GM18868 (cell line): Measurements from ENCODE around the gene ARHGAP35.
"Not testable (repeated sequence)": the region's sequence is repeated elsewhere in the genome, so short reads cannot be mapped to it uniquely, and the experiment has no call there.

Experiments used
- ATAC-seq: cut with Tn5 transposase; IDR thresholded peaks from one replicate; pipeline ENCODE4 v1.9.1; 2021; ENCODE audit warnings: mild to moderate bottlenecking, moderate library complexity; ENCODE audit not compliant: unreplicated experiment

ARHGAP35 gene

DNA sequence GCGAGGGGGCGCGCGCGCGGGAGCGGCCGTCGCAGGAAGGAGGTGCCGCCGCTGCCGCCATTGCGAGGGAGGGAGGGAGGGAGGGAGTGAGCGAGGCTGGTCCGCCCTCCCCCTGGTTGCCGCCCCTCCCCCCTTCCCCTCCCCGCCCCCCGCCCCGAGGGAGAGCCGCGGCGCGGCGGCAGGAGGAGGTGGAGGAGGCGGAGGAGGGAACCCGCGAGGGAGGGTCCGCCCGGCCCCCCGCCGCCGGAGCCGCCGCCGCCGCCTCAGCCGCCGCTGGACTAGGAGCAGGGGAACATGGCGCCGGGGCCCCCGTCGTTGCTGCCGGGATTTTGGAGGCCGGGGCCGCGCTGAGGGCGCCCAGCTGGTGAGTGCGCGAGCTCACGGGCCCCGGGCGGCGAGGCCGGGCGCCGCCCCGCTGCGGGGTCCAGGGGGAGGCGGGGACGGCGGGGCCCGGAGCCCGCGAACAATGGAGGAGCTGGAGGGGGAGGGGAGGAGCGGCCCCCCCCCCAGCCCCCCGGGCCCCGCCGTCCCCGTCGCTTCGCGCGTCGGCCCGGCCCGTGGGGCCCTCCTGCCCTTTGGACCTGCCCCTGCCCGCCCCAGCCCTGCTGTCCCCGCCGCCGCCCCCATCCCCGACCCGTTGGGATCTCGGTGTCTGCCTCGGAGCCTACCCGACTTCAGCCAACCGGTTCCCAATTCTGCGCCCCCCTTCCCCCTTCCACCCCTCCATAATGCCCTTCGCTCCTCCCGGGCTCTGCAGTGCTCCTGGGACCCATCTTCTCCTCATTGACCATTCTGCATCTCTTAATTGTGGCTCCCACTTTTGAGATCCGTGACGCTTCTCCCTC lies at the start of gene ARHGAP35:
Gene ARHGAP35, plus strand, starts transcription at position 152 of the 845 bp plus-strand sequence. CDS start 57,679 bp downstream, outside the sequence.
- no peak for ATAC-seq

DNA sequence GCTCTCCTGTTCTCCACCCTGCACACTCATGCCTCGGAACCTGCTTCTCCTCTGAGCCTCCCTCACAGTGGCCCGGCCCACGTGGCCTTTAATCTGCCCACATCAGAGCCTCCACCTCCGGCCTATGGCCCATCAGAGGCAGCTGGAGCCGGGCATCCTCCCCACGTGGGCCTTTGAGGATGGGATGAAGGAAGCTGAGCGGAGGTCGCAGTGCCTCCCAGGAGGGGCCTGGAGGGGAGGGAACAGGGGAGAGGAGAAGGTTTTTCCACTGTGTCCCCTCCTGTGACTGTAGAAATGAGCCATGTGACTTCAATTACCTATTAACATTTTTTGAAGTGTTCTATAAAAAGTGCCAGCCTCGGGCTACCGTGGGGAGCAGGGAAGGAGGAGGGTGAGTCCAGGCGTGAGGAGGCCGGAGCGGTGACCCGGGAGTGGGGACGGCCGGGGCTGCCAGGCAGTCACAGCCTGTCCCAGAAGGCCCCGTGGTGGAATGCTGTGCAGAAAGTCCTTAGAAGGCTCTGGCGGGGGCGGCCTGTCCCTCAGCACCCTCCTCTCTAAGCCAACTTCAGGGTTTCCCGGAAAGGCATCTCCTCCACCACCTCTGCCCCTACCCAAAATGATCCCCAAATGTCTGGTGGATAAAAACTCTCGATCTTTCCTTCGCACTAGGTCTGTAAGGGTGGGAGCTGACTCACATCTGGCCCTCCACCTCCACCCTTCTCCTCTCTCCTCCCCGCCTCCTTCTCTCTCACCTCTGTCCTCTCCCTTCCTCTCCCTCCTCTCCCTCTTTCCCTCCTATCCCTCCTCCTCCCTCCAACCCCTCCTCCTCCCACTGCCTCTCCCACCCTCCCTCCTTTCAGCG lies 47.6 kb upstream of the ARHGAP35 start:
- no peak for ATAC-seq

DNA sequence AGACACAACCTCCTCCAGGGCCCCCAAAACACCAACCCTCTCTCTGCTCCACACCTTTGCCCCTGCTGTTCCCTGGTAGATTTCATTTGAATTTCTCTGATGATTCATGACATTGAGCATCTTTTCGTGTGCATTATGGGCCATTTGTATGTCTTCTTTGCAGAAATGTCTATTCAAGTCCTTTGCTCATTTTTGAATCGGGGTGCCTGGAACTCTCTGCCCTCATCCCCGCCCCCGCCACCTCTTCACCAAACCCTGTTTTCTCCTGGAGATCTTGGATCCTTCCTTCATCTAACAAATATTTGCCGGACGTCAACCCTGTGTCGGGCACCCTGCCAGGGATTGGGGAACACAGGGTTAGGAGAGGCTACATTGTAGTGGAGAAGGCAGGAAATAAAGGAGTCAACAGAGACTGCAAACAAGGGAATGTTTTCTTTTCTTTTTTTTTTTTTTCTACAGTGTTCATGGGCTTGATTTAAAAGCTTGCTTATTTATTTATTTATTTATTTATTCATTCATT lies 46.9 kb upstream of the ARHGAP35 start:
- no peak for ATAC-seq

DNA sequence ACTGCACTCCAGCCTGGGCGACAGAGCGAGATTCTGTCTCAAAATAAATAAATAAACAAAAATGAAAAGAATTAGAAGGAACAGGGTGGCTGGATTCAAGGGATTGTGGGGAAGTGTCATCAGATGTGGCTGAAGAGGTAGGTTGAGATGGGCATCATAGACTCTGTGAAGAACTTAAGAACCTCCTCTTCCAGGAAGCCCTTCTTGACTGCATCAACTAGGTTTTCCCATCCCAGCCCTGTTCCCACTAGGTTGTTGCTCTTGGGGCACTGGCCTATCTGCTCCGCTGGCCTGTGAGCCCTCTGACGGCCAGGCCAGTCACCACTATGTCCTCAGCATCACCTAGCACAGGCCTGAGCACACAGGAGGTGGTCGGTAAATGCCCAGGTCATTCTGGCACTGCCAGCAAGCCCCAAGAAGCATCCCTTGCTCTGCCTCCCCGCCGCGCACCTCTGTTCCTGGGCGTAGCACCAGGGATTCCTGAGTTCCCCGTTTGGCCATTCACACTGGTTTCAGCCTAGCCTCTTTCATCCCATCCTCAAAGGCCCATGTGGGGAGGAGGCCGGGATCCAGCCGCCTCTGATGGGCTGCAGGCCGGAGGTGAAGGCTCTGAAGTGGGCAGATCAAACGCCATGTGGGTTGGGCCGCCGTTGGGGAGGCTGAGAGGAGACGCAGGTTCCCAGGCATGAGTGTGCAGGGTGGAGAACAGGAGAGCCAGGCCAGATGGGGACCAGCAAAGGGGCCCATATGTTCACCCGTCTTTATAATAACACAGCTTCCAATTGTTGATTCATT lies 44.8 kb upstream of the ARHGAP35 start:
- no peak for ATAC-seq

DNA sequence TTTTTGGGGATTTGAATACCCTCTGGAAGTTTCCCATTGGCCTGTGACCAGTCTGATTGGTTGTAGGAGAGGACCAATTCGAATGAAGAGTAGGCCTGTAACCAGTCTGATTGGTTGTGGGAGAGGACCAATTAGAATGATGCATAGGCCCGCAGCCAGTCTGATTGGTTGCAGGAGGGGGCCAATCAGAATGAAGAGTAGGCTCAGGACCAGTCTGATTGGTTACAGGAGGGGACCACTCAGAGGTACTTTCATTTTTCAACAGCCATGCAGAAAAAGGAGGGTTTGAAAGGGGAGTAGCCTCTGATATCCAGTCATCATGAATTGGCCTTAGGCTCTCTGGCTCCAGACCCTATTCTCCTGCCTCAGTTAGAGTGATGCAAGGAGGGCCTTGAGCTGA lies 42.0 kb upstream of the ARHGAP35 start:
- ATAC-seq, result no peak

DNA sequence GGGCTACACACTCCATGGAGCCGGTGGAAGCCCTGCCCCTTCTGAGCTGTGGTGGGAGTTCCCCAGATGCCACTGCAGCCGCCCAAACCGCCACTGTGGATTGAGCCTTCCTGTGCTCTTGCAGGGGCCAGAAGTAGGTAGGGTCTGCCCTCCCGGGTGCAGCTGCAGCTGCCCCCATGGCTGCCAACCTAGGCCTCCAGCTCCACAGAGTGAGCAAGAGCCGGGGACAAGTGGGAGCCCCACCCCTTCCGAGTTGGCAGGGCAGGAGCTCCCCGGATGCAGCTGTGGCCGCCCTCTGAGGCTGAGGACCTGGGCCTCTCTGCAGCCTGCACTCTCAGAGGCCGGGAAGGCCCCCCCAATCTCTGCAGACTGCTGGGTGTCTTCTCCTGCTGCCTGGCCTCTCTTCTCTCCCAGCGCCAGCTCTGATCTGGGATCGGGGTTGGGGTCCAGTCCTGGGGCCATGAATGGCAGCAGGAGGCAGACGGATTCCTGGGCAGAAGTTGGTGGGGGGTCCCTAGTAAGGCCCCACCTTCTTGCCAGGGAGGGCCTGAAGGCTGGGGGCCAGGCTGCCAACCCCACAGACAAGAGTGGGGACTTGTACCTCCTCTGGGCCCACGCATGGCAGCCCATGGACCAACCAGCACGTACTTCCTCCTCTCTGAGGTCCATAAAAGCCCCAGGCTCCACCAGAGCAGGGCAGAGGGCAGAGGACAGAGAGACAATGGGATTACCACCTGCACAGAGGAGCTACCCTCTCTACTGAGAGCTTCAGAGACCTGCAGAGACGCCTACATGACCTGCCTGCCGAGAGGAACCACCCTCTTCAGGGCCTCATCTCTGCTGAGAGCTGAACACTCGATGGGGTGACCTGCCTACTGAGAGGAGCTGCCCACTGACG lies 39.0 kb upstream of the ARHGAP35 start:
- peak; percentile 40 for ATAC-seq

DNA sequence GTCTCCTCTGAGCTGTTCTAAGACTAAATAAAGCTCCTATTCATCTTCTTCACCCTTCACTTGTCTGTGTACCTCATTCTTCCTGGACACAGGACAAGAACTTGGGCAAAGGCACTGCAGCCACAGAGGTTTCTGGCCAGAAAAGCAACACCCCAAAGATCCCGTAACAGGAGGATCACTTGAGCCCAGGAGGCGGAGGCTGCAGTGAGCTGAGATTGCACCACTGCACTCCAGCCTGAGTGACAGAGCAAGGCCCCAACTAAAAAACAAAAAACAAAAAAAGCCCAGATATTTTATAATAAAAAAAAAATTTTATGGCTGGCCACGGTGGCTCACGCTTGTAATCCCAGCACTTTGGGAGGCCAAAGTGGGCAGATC lies 38.4 kb upstream of the ARHGAP35 start:
- ATAC-seq, result not testable (repeated sequence)

DNA sequence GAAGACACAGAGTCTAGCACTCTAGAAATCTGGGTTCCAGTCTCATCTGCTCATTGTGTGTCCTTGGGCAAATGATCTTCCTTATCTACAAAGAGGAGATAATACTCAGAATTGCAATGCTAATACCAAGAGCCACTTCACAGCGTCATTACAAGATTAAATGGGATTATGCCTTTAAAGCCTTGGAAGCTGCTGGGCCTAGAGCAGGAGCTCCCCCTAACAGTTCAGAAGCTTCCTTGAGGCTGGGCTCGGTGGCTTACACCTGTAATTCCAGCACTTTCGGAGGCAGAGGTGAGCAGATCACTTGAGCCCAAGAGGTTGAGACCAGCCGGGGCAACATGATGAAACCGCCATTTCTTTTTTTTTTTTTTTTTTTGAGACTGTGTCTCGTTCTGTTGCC lies 37.7 kb upstream of the ARHGAP35 start:
- no peak for ATAC-seq

DNA sequence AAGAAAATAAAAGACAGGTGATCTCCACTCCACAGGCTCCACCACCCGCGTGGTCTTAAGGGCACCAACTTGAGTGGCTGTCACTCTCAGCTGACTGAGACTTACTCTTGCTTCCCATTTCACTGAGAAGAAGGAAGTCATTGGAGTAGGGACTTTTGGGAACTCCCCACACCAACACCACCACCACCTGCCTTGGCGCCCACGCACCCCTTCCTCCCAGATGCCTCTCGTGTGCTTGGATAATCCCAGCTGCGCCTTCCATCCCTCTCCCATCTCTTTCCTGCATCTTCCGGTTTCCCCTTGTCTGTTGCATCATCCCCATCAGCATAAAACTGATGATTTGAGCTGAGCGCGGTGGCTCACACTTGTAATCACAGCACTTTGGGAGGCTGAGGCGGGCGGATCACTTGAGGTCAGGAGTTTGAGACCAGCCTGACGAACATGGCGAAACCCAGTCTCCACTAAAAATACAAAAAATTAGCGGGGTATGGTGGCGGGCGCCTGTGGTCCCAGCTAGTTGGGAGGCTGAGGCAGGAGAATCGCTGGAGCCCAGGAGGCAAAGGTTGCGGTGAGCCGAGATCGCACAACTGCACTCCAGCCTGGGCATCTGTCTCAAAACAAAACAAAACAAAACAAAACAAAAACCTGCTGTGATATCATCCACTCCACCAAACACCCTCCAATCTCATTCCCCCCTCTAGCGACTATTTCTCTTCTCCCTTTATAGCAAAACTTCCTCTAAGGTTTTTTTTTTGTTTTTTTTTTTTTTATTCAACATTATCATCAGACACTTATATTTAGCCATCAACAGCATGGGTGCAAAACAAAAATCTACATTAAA lies 35.7 kb upstream of the ARHGAP35 start:
- no peak for ATAC-seq

DNA sequence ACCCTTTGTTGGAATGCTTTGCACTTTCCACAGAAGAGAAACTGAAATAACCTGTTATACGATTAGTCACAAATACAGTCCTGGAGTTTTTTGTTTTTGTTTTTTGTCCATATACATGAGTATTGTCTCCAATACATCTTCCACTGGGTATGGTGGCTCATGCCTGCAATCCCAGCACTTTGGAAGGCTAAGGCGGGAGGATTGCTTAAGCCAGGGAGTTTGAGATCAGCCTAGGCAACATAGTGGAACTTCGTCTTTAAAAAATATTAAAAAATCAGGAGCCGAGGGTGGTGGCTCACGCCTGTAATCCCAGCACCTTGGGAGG lies 35.1 kb upstream of the ARHGAP35 start:
- ATAC-seq, result no peak

DNA sequence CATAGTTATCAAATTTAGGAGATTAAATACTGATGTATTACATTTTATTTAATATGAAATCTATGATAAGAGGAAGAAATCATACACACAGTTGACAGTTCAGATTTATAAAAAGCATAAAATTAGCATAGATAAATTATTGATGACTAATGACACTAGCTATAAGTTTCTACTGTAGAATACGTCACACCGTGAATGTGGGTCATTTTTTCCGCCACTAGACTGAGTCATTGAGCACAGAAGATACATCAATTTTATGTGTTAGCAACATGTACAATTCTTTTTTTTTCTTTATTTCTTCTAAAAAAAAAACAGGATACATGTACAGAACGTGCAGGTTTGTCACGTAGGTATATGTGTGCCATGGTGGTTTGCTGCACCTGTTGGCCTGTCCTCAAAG lies 32.3 kb upstream of the ARHGAP35 start:
- ATAC-seq, result no peak

DNA sequence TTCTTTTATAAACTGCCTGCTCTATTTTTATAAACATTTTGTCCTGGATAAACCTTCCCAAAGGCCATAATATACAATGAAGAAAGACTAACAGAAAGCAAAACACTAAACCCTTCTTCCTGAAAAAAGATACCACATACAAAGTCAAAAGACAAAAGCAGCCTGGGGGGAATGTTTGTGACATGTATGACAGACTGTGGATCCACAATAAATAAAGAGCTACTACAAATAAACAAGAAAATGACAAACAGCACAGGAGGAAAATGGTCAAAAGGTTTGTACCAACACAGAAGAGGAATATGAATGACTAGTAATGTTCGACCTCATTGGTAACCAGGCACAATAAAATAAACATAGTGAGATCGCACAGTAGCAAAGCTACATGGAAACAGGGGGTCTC lies 29.9 kb upstream of the ARHGAP35 start:
- ATAC-seq, result no peak

DNA sequence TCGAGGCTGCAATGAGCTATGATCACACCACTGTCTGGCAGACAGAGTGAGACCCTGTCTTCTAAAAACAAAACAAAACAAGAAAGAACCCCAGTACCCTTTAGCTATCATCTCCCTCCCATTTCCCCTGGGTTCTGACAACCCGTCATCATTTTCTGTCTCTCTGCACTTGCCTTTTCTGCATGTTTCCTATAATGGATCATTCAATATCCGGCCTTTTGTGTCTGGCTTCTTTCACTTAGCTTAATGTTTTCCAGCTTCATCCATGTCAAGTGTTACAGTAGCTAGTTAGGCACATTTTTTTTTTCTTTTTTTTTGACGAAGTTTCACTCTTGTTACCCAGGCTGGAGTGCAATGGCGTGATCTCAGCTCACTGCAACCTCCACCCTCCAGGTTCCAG lies 26.7 kb upstream of the ARHGAP35 start:
- no peak for ATAC-seq

DNA sequence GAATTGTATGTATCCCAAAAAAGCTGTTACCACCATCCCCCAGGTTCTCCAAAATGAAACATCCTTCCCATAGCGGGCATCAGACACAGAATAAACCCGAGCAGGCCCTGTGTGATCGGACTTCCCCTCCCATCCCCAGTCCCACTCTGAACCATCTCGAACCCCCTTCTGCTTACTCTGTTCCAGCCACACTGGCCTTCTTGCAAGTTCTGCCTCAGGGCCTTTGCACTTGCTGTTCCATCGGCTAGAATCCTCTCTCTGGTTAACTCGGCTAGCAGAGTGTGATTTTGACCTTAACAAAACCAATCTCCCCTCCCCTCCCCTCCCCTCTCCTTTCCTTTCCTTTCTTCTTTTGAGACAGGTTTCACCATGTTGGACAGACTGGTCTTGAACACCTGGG lies 25.8 kb upstream of the ARHGAP35 start:
- ATAC-seq, result no peak

DNA sequence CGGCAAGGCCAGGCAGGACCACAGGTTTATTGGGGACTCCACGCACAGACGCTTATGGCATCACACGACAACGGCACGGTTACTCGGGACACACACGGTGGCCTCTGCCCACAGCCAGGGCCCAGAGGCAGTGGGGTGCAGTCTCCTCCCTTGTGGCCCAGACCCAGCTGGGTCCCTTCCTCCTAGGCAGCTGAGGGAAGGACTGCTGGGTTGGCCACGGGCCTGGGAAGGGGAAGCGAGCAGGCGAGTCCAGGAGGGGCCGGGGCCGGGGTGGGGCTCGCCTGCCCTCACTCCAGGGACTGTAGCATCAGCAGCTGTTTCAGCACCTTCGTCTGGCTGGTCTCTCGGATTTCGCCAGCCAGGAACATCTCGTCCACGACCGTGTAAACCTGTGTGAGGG lies 22.6 kb upstream of the ARHGAP35 start:
- ATAC-seq, result no peak

DNA sequence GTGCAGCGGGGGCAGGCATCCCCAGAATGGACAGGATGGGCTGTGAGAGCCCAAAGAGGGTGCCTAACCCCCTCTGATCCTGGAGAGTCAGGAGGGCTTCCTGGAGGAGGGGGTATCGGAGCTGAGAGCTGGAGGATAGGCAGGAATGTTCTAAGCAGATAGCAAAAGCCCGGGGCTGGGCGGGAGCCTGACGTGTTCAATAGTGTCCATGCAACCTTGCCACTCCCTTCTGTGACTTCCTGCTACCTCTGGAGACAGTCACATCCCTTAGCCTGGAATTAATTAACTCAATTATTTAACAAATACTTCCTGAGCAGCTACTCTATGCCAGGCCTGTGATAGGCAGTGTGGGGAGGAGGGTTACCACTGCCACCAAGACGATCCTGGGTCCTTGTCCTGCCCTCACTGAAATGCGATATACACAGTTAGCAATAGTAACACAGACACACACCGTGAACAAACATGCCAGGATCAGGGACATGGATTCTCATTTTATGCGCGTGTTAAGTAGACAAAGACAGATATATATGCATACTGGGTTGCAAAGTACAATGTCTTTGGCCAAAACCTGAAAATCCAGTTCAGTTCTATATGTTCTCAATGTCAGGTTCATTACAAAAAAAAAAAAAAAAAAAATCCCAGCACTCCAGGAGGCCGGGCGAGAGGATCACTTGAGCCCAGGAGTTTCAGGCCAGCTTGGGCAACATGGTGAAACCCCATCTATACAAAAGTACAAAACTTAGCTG lies 20.9 kb upstream of the ARHGAP35 start:
- ATAC-seq, result no peak

DNA sequence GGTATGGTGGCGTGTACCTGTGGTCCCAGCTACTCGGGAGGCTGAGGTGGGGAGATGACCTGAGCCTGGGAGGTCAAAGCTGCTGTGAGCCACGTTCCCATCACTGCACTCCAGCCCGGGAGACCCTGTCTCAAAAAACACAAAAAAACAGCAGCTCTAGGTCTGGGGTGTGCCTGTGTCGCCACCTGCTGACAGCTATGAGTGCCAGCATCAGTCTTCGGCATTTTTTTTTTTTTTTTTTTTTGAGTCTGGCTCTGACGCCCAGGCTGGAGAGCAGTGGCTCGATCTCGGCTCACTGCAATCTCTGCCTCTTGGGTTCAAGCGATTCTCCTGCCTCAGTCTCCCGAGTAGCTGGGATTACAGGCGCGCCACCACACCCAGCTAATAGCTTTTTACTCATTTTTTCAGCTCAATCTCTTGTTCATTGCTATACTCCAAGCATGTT lies 20.3 kb upstream of the ARHGAP35 start:
- no peak for ATAC-seq

DNA sequence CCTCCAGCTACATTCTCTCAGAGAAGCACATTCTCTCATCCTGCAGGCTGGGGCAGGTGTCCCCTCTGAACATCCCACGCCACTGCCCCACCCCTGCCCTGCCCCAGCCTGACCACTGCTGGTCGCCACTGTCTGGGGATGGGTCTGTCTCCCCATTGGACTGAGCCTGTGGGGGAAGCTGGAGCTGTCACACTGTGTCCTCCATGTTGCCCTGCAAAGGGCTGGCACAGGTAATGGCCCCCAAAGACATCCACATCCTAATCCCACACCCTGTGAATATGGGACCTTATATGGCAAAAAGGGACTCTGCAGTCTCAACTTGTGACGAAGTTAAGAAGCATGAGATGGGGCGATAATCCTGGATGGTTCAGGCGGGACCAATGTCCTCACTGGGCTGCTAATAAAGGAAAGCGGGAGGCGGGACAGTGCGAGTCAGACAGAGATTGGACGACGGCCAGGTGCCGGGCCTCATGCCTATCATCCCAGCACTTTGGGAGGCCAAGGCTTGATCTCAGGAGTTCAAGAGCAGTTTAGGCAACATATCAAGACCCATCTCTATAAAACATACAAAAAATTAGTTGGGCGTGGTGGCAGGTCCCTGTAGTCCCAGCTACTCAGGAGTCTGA lies 19.2 kb upstream of the ARHGAP35 start:
- no peak for ATAC-seq
